HepG2 (cell line): ENCODE data around the gene MAFB. TPM values are rescaled to one million over a fixed set of nuclear protein-coding genes. Genes with fewer than 3 reads are reported as not detected.

ENCODE experiments used
- ATF2 ChIP-seq: sonication (generic); formaldehyde crosslinking; IDR thresholded peaks from 2 replicates; pipeline ENCODE4 v1.4.0; 2020; ENCODE audit warnings: missing genetic modification reagents
- ATM ChIP-seq: fragments of 450-650 bp; IDR thresholded peaks from 2 replicates; pipeline ENCODE4 v1.7.1; 2017; ENCODE audit warnings: mild to moderate bottlenecking, borderline replicate concordance
- ETS1 ChIP-seq: sonication (generic); formaldehyde crosslinking; IDR thresholded peaks from 2 replicates; pipeline ENCODE4 v1.4.0; 2020; ENCODE audit warnings: missing genetic modification reagents
- FOXP1 ChIP-seq, 2 experiments: fragments of 450-650 bp in 1 of 2; IDR thresholded peaks; 2 replicates each; pipeline ENCODE4 v1.6.1; 2017 to 2018; ENCODE audit warnings: antibody characterized with exemption in 1 of 2
- KAT8 ChIP-seq: IDR thresholded peaks from 2 replicates; pipeline ENCODE4 v1.6.1; 2016; ENCODE audit warnings: missing genetic modification reagents, missing compliant biosample characterization
- LCORL ChIP-seq, 2 experiments: fragments of 450-650 bp in 1 of 2; sonication (generic) in 1 of 2; formaldehyde crosslinking in 1 of 2; IDR thresholded peaks; 2 replicates each; pipeline versions ENCODE4 v1.5.0 to v1.6.1; 2017 to 2020; ENCODE audit warnings: antibody characterized with exemption in 1 of 2, missing genetic modification reagents in 1 of 2
- MNT ChIP-seq: fragments of 450-650 bp; IDR thresholded peaks from 2 replicates; pipeline ENCODE4 v1.6.1; 2016
- NFATC3 ChIP-seq: sonication (generic); formaldehyde crosslinking; IDR thresholded peaks from 2 replicates; pipeline ENCODE4 v1.5.1; 2020; ENCODE audit warnings: mild to moderate bottlenecking, missing genetic modification reagents
- SMYD3 ChIP-seq: sonication (generic); formaldehyde crosslinking; IDR thresholded peaks from 2 replicates; pipeline ENCODE4 v1.8.1; 2023; ENCODE audit warnings: mild to moderate bottlenecking, missing genetic modification reagents
- SP2 ChIP-seq: sonication (generic); formaldehyde crosslinking; IDR thresholded peaks from 2 replicates; pipeline ENCODE4 v1.5.1; 2020; ENCODE audit warnings: mild to moderate bottlenecking, missing genetic modification reagents
- TAF15 ChIP-seq: fragments of 200-400 bp; formaldehyde crosslinking; IDR thresholded peaks from one replicate; pipeline ENCODE4 v1.6.1; 2018; ENCODE audit warnings: mild to moderate bottlenecking, low read depth, low read length; ENCODE audit not compliant: poor library complexity, severe bottlenecking
- TBL1XR1 ChIP-seq: fragments of 150-350 bp; IDR thresholded peaks from 2 replicates; pipeline ENCODE4 v1.6.1; 2014; ENCODE audit warnings: borderline replicate concordance, low read length; ENCODE audit not compliant: partially characterized antibody
- ZBTB7B ChIP-seq: sonication (generic); formaldehyde crosslinking; IDR thresholded peaks from 2 replicates; pipeline ENCODE4 v1.4.0; 2020; ENCODE audit warnings: missing genetic modification reagents
- ZNF703 ChIP-seq: sonication (generic); formaldehyde crosslinking; IDR thresholded peaks from 2 replicates; pipeline ENCODE4 v1.5.1; 2020; ENCODE audit warnings: missing genetic modification reagents, mild to moderate bottlenecking, moderate library complexity, borderline replicate concordance
- polyA plus RNA-seq, 8 experiments: library from polyadenylated mRNA; depleted of rRNA in 3 of 8; stranded (reverse) in 7 of 8; unstranded in 1 of 8; fragments of >200 nt; fragmentation: Illumina TruSeq in 4 of 8; extraction: Trizol in 4 of 8; gene quantifications; 2 replicates each; pipeline versions ENCODE4 v1.2.1 to v1.2.3, GENCODE V29; 2011 to 2016; ENCODE audit warnings: low read depth in 4 of 8, missing spikeins in 1 of 8, mixed read lengths in 1 of 8; ENCODE audit not compliant: insufficient read depth in 1 of 8
- total RNA-seq, 5 experiments: library from RNA; depleted of rRNA; stranded (reverse); fragments of >200 nt; fragmentation: Illumina TruSeq; extraction: Trizol; gene quantifications; 2 replicates each; pipeline ENCODE4 v1.2.3, GENCODE V29; 2016; ENCODE audit warnings: low read depth in 1 of 5
- TF ChIP-seq, protein P1 (sequence below), 2 experiments: sonication (generic) in 1 of 2; formaldehyde crosslinking in 1 of 2; IDR thresholded peaks; 2 replicates each; pipeline versions ENCODE4 v1.4.0 to v1.6.1; 2018 to 2020; ENCODE audit warnings: missing genetic modification reagents in 2 of 2, borderline replicate concordance in 1 of 2, low read depth in 1 of 2, mild to moderate bottlenecking in 1 of 2, missing biosample characterization in 1 of 2
- TF ChIP-seq, protein P2 (sequence below): sonication (generic); formaldehyde crosslinking; IDR thresholded peaks from 2 replicates; pipeline ENCODE4 v1.8.0; 2022; ENCODE audit warnings: mild to moderate bottlenecking, missing genetic modification reagents, borderline replicate concordance
- TF ChIP-seq, protein P3 (sequence below): IDR thresholded peaks from 2 replicates; pipeline ENCODE4 v1.6.1; 2016; ENCODE audit warnings: low read depth

The MAFB gene
- total and polyA plus RNA-seq, 2 of the 13 experiments (the other 11 are each of a cell fraction or from before 2014, with no cell fraction given): 0.08 to 0.11 TPM

DNA sequence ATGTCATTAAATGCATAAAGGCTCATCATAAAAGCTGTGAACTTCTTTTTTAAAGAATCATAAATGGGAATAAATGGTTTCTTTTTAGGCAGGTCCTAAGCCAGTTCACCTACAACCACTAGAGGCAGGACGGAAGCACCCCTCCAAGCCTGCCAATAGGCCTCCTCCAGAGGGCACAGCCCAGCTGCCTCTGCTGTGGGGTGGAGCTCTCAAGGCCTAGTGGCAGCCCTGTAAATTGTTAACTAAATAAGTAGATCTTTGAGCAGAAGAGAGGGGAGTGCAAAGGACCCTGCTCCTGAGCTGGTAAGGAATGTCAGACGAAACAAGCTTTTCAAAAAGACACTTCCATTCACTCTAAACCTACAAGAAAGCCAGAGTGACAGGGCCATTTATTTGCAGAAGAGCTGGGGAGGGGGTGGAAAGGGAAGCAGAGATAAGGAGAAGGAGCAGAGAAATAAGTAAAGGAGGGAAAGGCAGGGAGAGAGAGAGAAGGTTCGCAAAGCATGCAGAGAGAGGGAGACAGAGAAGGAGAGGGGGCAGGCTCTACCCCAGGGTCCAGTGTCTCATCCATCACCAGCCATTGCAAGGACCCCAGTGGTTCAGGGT, 18.0 kb upstream of the MAFB start (continued):
- TF ChIP-seq, protein P1, sequence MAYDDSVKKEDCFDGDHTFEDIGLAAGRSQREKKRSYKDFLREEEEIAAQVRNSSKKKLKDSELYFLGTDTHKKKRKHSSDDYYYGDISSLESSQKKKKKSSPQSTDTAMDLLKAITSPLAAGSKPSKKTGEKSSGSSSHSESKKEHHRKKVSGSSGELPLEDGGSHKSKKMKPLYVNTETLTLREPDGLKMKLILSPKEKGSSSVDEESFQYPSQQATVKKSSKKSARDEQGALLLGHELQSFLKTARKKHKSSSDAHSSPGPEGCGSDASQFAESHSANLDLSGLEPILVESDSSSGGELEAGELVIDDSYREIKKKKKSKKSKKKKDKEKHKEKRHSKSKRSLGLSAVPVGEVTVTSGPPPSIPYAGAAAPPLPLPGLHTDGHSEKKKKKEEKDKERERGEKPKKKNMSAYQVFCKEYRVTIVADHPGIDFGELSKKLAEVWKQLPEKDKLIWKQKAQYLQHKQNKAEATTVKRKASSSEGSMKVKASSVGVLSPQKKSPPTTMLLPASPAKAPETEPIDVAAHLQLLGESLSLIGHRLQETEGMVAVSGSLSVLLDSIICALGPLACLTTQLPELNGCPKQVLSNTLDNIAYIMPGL (CRISPR knock-in tag; IDR thresholded peaks at IDR 0.05; ENCODE audit: borderline replicate concordance in 1 of 2, low read depth in 1 of 2): peak; percentile 44 to 47; a peak in 2 of 4 replicates
- TF ChIP-seq SP2 (CRISPR knock-in tag): no peak
- TF ChIP-seq MNT: no peak
- TF ChIP-seq ATM: no peak
- TF ChIP-seq, protein P2, sequence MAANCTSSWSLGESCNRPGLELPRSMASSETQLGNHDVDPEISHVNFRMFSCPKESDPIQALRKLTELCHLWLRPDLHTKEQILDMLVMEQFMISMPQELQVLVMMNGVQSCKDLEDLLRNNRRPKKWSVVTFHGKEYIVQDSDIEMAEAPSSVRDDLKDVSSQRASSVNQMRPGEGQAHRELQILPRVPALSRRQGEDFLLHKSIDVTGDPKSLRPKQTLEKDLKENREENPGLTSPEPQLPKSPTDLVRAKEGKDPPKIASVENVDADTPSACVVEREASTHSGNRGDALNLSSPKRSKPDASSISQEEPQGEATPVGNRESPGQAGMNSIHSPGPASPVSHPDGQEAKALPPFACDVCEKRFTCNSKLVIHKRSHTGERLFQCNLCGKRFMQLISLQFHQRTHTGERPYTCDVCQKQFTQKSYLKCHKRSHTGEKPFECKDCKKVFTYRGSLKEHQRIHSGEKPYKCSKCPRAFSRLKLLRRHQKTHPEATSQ (CRISPR knock-in tag): 0 out of 2 replicates have a peak, but pooled peaks have one; percentile 26
- no peak for TF ChIP-seq ZNF703 (CRISPR knock-in tag)
- peak; percentile 63 for TF ChIP-seq TBL1XR1
- TF ChIP-seq, protein P3, sequence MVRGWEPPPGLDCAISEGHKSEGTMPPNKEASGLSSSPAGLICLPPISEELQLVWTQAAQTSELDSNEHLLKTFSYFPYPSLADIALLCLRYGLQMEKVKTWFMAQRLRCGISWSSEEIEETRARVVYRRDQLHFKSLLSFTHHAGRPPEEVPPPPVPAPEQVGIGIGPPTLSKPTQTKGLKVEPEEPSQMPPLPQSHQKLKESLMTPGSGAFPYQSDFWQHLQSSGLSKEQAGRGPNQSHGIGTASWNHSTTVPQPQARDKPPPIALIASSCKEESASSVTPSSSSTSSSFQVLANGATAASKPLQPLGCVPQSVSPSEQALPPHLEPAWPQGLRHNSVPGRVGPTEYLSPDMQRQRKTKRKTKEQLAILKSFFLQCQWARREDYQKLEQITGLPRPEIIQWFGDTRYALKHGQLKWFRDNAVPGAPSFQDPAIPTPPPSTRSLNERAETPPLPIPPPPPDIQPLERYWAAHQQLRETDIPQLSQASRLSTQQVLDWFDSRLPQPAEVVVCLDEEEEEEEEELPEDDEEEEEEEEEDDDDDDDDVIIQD (CRISPR knock-in tag): no peak
- TF ChIP-seq ETS1 (CRISPR knock-in tag): no peak
- TF ChIP-seq TAF15: no peak
- no peak for TF ChIP-seq FOXP1 (IDR thresholded peaks at IDR 0.05)
- peak; percentile 24; the same call in 1 of the 2 replicates for TF ChIP-seq FOXP1 (CRISPR knock-in tag; IDR thresholded peaks at IDR 0.05)
- no peak for TF ChIP-seq NFATC3 (CRISPR knock-in tag)
- TF ChIP-seq KAT8 (CRISPR knock-in tag): no peak
- peak; percentile 54; the same call in 1 of the 2 replicates for TF ChIP-seq ATF2 (CRISPR knock-in tag)
- TF ChIP-seq SMYD3: no peak
- peak; percentile 40; the same call in 1 of the 2 replicates for TF ChIP-seq ZBTB7B
- no peak for TF ChIP-seq LCORL (IDR thresholded peaks at IDR 0.05)
- peak; percentile 50; the same call in 1 of the 2 replicates for TF ChIP-seq LCORL (CRISPR knock-in tag; IDR thresholded peaks at IDR 0.05)
